Measurements from ENCODE around the gene CDH3.

The CDH3 gene

DNA sequence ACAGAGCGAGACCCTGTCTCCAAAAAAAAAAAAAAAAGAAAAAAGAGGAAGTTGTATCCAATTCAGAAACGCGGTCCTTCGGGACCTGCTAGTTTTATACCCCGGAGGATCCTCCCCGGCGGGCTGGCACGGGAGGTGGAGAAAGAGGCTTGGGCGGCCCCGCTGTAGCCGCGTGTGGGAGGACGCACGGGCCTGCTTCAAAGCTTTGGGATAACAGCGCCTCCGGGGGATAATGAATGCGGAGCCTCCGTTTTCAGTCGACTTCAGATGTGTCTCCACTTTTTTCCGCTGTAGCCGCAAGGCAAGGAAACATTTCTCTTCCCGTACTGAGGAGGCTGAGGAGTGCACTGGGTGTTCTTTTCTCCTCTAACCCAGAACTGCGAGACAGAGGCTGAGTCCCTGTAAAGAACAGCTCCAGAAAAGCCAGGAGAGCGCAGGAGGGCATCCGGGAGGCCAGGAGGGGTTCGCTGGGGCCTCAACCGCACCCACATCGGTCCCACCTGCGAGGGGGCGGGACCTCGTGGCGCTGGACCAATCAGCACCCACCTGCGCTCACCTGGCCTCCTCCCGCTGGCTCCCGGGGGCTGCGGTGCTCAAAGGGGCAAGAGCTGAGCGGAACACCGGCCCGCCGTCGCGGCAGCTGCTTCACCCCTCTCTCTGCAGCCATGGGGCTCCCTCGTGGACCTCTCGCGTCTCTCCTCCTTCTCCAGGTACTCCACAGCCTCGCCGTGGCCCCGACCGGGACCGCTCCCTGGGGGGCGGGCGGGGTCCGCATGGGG, at the start of gene CDH3:
CDH3 (plus strand) TSS at position 596 of the 779 bp plus-strand sequence; CDS start at position 666, 70 bp downstream.
- peak; percentile 76 for DNase-seq

DNA sequence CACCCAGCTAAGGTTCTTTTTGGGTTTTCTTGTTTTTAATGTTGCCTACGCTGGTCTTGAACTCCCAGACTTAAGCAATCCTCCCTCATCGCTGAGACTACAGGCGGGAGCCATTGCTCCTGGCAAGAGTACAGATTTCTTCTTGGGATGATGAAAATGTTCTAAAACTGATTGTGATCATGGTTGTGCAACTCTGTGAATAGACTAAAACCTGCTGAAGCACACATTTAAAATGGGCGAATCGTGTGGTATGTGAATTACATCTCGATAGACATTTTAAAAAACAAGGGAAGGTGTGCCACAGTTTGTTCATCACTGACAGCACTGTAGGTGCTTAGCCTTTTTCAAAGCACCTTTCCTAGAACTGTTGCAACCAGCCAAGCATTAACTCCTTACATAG, 48.8 kb upstream of the CDH3 start:
- no peak for DNase-seq

DNA sequence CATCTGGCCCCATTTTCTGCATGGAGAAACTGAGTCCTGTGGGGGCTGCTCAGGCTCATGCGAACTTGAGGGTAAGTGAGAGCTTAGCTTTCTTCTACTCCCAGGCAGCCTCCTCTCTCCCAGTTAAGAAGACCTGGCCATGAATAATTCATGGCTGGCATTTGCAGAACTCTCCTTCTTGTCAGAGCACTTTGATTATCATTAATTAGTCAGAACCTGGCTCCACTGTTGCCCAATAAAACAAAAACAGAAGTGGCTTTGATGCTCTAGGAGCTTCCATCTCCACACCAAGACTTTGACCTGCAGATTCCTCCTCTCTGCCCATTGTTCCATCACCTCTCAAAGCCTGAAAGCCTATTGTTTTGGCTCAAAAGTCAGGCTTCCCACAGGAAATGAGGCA, 45.5 kb upstream of the CDH3 start:
- DNase-seq: no peak

DNA sequence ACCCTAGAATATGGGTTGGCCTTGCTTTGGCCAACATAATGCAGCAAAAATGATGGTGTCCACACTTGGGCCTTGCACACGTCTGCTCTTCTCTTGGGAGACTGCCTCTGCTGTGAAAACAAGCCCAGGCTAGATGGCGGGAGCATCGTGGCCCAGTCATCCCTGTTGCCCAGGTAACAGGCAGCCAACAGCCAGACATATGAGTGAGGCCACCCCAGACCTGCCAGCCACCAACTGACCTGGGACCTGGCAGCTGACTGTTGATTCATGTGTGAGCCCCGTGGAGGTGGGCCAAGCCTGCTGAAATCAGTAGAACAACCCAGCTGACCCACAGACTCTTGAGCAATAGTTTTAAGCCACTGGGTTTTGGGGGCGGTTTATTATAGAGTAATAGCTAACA, 39.4 kb upstream of the CDH3 start:
- no peak for DNase-seq

DNA sequence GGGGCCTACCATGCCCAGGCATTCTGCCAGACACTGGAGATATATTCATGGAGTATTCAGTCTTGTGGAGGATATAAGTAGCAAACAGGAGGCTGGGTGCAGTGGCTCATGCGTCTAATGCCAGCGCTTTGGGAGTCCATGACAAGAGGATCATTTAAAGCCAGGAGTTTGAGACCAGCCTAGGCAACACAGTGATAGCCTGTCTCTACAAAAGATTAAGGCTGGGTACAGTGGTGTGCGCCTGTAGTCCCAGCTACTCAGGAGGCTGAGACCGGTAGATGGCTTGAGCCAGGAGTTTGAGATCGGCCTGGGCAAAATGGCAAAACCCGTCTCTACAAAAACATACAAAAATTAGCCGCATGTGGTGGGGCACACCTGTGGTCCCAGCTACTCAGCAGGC, 37.7 kb upstream of the CDH3 start:
- DNase-seq: no peak

DNA sequence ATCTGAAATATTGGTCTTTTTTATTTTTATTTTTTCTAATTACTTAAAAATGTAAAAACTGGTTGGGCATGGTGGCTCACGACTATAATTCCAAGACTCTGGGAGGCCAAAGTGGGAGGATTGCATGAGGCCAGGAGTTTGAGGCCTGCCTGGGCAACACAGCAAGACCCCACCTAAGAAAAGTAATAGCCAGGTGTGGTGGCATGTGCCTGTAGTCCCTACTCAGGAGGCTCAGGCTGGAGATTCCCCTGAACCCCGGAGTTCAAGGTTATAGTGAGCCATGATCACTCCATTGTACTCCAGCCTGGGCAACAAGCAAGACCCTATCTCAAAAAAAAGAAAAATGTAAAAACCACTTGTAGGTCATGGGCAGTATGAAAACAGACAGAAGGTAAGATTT, 36.8 kb upstream of the CDH3 start:
- no peak for DNase-seq

DNA sequence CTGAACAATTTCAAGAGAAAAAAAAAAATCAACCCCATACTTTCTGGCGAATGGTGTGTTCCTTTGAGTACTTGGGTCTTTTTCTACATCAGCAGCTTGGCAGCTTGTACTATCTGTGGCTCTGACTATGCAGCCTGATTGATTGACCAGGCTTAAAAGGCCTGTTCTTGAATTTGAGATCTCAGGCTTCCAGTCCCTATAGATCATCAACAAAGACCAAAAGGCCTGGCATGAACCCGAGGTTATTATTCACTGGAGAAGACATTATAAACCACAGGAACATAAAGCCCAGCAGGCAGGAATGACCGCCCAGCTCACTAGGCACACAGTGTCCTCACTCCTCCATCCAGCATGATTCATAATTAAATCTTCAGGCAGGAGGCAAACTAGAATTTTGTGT, 32.1 kb upstream of the CDH3 start:
- no peak for DNase-seq

DNA sequence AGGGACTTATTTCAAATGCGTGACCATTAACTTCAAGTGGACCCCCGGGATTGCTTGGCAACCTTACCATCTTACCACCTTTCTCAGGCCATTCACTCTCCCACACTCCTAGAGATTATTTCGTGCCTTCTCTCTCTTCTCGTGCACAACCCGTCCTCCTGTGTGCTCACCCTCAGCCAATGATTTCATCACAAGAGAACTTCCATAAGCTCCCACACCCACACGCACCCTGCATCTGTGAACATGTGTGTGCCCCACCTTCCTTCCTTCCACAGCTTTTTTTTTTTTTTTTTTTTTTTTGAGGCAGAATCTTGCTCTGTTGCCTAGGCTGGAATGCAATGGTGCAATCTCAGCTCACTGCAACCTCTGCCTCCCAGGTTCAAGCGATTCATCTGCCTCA, 27.4 kb upstream of the CDH3 start:
- no peak for DNase-seq

DNA sequence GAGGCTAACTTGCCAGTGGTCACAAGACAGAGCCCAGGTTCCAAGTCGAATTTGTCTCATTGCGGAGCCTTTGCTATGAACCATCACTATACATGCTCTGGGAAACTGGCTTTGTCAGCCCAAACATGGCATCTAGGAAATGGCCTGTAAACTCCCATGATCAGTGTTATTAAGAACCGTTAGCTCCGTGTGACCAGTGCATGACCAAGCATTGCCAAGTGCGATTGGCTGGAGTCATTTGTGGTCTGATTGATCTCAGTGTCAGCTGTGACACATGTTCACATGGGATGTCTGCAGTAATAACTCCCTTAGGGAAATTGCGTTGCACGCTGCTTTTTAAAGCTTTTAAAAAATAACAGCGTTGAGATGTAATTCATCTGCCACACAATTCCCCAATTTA, 18.6 kb upstream of the CDH3 start:
- DNase-seq: peak; percentile 13

DNA sequence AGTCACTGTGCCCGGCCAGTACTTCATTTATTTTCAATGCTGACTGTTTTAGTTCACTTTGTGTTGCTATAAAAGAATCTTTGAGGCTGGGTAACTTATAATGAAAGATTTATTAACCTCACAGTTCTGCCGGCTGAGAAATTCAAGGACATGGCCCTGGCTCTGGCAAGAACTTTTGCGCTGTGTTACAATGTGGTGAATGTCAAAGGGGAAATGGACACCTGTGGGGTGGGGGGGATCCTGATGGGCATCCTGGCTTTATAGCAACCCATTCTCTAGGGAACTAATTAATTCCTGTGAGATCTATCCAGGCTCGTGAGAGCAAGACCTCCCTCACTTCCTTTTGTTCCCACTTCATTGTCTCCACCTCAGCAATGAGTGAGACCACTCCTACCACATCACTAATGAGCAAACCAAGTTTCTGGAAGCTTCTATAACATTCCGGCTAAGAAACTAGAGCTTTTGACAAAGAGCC, 17.1 kb upstream of the CDH3 start:
- peak; percentile 41 for DNase-seq

DNA sequence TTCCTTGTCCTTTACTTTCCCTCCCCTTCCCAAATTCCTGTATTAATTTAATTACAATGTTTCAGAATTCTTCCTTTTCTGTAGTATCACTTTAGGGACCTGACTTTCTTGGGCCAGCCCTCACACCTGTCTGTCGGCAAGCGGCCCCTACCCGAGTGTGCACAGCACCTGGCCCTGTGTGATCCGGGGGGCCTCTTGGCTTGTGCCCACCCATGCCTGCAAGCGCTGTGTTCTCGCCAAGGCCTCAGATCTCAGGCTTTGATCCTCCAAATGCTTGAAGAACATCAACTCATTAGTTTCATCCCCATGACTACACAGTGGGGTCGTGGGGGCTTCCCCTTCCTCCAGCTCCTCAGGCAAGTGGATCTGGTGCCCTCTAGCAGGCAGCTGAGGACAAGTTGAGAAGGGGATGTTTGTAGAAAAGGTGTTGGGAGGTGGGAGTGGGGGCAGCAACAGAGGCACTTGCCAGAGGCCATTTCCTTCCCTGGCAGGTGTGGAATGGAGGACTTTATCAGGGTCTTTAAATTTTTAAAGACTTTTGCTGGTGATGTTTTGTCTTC, 15.7 kb upstream of the CDH3 start:
- peak; percentile 22 for DNase-seq

DNA sequence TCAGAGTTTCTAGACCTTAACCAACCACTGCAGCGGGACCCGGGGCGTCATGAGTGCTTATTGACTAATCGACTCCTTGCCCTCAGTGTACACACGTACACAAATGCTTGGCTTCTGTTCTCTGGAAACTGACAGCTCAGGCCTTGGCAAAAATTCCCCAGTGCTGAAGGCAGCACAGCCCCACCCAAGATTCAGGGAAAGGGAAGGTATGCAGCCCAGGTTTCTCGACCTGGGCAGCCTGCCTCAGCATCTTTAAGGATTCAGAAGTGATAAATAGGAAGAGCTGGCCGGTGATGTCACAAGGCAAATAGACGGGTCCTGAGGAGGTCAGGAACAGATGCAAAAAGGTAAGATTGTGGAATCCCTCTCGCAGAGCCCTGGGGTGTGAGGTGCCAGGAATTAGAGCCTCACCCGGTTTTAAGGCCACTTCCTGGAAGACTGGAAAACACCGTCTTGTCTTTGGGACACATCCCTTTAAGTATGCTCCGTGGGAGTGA, 9.0 kb upstream of the CDH3 start:
- no peak for DNase-seq

DNA sequence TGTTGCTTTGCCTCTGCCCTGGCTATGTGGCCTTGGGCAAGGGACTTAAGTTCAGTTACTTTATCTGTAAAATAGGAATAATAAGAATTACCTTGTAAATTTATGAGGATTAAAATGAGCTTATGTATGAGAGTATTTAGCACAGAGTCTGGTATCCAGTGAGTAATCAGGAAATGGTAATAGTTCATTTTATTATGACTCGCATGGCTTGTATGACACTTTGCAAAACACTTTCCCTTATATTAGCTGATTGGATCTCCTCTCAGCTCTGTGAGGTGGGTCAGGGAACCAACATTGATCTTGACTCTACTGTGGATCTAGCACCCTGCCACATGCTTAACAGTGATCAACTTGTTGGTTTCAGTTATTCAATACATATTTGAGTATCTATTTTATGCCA, 8.3 kb upstream of the CDH3 start:
- DNase-seq: no peak

DNA sequence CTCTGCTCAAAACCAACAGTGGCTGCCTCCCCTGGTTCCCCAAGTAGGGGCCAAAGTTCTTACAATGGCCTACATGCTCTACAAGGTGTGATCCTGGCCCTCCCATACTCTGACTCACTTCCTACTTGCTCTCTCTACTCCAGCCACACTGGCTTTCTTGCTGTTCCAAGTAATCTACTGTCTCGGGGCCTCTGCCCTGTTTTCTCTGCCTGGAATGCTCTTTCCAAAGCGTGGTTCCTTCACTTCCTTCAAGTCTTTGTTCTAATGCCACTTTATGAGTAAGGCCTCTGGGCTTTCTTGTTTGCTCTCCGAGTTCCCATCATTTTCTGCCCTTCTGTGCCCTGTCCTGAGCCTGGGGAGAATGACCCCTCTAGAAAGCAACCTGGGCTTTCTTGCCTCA, 4.1 kb upstream of the CDH3 start:
- no peak for DNase-seq

DNA sequence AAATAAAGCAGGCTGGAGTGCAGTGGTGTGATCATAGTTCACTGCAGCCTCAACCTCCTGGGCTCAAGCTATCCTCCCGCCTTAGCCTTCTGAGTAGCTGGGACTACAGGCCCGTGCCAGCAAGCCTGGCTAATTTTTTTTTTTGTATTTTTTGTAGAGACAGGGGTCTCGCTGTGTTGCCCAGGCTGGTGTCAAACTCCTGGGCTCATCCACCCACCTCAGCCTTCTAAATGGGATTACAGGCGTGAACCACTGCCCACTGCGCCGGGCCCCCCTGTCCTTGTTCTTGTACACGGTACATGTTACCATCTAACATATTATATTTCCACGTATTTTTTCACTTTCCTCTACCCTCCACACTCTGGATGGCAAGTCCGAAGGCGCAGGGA, 3.1 kb upstream of the CDH3 start:
- DNase-seq: no peak

DNA sequence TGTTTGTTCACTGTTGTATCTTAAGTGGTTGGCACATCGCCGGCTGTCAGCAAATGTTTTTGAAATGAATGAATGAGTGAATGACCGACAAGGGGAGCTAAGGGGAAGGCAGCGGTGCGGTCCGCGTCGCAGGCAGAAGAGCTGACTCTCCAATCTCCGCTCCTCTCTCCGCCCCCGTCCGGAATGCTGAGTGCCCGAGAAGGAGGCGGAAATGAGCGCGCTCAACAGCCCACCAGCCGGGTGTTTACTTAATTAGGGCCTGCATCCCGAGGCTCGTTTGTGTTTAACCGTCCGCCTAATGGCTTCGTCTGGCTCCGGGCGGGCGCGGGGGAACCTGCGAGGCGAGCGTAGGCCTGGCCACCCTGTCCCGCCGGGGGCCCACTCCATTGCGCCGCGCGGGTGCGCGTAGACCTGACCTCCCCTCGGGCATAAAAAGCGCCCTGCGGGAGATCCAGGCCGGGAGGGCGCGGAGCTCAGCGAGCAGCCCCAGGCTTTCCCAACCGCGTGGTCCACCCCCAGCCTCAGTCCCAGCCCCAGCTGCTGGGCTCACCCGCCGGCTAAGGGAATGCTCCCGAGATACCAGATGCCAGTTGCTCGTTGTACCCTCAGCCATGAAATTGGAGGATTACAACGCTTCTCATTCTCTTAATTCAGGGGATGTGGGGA, 2.5 kb upstream of the CDH3 start:
- peak; percentile 92 for DNase-seq

DNA sequence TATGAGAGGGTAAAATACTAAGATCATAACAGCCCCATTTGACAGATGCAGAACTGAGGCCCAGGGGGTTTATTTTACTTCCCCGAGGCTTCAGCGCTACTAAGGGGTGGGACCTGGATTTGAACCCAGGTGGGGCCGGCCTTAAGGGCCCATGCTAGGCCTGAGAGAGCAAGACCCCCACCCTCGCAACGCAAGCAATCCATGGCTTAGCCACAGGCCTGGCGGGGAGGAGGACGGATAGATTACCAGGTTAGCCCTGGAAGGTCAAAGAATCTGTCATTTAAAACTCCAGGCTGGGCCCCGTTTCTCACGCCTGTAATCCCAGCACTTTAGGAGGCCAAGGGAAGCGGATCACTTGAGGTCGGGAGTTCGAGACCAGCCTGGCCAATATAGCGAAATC, 1.9 kb upstream of the CDH3 start:
- peak; percentile 8 for DNase-seq

DNA sequence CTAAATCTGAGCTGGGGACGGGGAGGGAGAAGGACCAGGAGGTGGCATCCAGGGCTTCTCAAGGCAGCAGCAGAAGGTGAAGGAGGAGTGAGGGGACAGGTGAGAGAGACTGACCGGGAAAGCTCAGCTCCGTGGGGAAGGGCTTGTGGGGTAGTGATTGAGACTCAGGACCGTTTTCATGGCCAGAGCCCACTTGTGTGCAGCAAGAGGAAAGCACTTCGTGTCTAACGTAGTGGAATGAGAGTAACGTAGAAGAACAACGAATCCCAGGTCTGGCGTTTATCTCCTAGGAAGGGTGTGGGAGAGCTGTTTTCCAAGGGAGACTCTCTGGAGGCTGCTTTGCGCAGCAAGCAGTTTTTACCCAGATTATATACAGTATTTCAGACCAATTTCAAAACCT, 1.3 kb upstream of the CDH3 start:
- DNase-seq: peak; percentile 45

DNA sequence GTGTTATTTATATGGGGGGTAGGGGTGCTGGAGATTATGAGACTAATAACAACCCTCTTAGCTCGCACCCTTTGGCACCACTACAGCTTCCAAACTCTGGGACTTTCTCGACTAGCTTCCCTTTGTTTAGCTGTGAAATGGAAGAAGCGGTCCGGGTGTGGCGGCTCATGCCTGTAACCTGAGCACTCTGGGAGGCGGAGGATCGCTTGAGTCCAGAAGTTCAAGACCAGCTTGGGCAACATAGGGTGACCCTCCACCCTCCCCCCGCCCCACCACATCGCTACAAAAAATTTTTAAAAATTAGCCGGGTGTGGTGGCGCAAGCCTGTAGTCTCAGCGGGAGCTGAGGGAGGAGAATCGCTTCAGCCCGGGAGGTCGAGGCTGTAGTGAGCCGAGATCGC, 814 bp upstream of the CDH3 start:
- DNase-seq: no peak

DNA sequence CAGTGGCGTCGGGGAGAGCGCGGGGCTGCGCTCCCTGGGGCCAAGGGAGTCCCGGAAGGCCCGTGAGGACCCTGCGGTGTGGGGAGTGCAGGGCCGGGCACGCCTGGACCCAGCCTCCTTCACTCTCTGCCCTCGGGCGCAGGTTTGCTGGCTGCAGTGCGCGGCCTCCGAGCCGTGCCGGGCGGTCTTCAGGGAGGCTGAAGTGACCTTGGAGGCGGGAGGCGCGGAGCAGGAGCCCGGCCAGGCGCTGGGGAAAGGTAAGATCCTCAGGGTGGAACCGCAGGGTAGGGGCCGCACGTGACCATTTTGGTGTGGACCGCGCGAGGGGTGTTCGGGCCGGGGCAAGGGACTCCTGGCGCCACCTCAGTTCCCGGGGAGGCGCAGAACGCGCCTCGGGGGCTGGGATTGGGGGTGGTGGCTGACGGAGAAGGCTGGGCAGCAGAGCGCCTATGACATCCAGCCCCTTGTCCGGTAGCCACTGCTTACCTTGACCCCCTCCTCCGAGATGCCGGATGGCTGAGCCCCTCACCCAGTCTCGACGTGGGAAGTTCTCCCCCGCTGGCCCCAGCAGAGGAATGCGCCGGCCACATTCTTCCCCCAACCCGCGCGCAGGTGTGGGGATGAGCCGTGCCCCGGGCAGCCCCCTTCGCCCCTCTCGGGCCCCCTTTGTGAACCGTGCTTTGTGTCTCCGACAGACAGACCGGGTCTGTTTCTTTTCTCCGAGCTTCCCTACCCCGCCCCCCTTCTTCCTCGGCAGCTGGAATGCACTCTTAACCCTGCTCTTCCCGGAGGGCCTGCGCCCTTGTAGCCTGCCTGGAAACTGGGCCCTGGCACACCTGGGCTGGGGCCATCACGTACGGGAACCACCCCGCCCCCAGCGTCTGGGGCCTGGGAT, 631 bp downstream of the CDH3 start:
- DNase-seq: peak; percentile 78

DNA sequence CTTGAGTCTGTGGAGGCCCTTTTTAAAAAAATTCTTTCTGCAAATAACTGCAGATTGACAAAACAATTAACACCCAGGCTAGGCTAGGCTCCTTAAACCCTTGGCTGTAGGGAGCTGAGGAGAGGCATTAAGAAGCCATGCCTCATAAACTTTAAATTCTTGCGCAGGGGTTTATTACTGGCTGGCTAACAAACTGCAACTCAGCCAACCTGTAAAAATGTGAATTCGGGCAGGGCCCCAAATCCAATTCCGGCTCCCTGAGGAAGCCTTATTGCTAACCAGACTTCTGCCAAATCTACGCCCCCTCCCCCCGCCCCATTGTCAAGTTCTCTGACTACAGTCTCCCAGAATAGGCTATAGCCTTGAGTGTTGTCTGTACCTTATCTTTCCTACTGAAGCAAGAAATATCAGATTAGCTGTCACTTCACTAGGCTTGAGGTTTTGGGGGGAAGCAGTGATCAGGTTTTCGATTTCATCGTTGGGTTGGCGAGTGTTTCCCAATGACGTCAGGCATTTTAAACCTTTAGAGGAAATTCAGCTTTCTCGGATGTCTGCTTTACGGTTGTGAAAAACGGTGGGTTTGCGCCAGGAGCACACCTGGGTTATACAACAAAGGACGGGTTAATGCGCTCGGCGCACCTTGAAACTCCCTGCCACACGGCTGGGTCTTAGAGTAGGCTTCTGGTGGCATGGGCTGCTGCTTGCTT, 2.0 kb downstream of the CDH3 start:
- no peak for DNase-seq

DNA sequence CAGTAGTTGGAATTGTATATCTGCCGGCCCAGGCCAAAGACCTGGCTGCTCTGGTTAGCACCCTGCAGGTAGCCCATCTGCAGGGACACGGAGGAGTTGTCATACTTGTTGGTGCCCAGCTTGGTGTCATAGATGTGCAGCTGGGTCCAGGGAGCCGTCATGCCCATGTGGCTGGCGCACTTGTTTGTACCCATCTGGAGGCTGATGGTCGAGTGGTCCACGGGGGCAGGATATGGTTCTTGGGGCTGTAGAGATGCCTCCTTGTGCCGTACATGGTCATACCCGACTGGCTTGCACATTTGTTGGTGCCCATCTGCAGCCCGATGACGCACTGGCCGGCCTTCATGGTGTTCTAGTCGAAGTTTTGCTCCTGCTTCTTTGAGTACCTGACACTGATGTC, 6.0 kb downstream of the CDH3 start:
- DNase-seq: no peak
